ENCODE data around the gene PAOX.
A peak's percentile ranks its signal among the peaks of the same experiment; 100 is the strongest.

The PAOX gene

DNA sequence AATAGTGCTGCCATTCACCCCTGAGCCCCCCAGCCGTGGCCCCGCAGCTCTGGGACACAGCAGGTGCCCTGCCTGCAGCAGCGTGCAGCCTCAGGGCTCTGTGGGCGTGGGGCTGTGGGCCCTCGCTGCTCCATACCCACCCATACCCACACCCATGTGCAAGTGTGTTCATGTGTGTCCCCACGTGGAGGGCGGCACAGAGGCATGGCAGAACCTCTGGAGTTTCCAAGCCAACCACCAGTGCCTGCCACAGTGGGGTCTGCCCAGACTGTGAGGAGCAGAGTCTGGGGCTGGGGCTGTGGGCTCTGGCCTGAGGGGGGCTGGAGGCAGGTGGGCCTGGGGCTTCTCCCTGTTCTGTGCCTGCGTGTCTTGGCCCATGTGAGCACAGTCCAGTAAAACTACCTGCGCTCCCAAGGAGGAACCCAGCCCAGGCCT lies 29.5 kb upstream of the PAOX start:
- no peak for DNase-seq

DNA sequence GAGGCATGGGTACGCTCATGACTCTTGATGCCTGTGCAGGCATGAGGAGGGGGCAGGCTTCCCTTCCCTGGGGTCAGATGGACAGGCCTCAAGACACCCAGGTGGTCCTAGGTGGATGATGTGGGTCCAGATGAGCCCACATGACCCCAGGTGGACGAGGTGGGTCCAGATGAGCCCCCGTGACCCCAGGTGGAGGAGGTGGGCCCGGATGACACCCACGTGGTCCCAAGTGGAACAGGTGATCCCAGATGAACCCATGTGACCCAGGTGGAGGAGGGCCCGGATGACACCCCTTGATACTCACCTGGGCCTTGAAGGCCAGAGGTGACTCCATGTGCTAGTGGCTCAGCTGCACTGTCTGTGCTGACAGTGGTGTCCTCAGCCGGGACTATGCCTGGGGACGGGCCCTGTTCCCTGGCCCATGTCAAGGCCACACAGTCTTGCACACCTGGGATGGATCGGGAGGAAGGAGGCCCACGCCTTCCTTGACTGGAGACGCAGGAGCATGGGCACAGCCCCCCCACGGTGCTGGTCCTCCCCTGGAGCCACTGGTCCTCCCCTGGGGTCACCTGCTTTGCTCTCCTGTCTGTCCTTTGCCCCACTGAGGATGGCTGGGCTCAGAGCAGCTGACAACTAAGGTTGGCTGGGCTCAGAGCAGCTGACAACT lies 28.6 kb upstream of the PAOX start:
- no peak for DNase-seq

DNA sequence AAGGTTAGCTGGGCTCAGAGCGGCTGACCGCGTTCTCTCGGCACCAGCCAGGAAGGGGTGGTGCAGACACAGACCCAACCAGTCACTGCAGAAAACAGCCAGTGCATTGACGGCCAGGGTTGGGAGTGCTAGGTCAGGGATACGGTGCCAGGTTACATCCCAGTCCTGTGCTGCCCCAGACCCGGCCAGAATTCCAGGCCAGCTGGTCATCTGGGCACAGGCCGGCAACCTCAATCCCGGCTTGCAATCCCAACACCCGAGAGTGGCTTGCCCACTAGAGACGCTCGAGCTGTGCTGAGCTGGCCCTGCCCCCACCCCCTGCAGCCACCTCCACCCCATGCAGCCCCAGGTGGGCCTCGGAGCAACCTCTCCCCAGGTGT lies 28.1 kb upstream of the PAOX start:
- no peak for DNase-seq

DNA sequence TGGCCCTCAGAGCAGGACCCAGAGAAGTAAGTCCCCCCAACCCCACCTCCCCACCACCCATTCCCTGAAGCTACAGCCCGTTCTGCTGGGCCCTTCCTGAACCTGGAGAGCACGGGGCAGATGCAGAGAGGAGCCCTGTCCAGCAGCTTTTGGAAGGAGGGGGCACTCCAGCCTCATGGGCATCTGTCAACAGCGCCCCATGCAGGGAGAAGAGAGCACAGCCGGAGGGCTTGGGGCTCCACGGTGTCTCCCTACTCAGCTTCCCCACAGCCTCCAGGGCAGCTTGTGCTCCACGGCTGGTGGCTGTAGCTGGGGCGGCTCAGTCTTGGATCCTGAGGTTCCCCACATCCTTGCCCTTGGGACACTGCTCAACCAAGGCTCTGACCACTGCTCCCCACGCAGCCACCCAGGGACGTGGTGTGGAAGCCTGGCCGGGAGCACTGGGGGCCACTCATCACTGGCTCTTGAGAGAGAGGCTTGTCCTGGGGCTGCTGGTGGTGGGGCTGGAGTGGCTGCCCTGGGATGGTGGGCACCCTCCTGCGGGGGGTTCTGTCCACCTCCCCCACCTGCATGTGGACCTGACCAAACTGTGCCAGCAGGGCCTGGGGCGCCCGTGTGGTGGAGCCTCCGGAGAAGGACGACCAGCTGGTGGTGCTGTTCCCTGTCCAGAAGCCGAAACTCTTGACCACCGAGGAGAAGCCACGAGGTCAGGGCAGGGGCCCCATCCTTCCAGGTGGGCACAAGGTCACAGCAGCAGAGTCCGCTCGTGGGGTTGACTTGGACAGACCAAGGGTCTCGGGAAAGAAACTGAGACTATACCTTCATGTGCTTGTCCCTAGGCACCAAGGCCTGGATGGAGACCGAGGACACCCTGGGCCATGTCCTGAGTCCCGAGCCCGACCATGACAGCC lies 27.4 kb upstream of the PAOX start:
- DNase-seq = no peak

DNA sequence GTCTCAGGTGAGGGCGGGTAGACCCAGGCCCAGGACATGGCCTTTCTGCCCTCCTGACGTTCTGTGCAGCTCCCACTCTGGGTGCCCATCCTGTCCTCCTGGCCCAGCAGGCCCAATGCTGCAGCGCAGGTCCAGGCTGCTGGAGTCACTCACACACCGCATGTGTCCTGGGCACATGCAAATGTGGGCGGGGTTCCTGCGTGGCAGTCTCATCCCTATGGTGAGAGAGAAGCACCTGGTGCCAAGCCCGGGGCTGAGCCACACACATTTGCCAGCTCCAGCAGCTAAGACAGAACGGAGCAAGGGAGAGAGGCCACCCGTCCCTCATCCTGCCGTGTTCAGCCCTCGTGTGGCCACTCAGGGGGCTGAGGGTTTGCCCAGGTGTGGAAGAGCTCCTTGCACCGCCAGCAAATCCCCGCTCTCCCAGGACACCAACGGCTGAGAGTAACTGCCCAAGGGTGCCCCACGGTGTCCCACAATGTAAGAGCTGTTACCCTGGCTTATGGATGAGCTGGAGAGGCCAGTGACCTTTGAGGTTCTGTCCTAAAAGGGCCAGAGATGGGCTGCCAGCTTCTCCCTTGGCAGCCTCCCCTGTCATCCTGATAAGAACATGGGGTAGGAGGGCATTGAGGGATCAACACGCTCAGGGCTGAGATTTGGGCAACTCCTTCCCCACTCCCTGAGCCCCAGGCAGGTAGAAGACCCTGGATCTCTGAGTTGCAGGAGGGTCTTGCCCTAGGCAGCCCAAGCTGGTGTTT lies 25.7 kb upstream of the PAOX start:
- DNase-seq = no peak

DNA sequence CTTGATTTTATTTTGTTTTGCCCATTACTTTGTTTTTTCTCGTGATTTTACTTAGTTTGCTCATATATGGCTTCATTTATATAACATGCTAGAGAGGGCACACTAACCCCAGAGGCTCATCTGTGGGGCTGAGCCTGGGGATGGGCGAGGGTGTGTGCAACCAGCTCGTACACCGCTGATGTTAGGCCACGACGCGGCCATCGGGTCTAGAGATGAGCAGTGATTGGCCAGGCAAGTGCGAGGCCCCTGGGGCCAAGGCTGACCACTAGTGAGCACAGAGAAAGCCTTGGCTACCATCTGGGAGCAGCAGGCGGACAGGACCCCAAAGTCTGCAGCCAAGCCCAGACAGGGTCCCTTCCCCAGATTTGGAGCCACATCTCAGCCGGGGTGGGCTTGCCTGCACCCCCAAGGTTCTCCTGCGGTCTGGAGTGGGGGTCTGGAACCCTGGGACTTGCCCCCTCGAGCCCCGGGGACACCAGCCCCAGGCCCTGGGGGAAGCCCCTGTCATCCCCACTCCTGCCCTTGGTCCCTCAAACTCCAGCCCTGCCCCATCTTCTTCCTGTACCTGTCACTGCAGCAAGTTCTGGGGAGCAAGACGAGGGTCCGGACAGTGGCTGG lies 25.0 kb upstream of the PAOX start:
- DNase-seq = no peak

DNA sequence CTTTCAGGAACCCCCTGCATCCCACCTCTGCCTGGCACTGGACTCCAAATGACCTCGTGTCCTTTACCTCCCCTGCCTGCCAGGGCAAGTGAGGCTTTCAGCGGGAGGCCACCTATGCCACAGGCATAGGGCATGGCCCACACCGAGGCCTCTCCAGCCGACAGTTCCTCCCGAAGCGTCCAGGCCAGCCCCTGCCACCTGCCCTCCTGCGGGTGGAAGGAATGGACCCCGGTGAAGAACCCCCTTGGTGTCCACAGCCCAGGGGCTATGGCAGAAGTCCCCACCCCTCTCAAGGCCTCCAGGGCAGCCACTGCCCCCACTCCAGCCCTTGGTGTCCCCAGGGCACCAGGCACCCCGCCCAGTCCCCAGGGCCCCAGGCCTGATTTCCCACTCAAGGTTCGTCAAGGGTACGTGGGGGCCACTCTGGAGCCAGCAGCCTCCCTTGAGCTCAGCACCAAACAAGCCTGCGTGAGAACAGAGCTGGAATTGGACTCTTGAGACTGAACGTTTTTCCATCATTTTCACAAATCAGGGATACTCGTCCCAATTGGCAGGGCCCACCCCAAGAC lies 24.3 kb upstream of the PAOX start:
- no peak for DNase-seq

DNA sequence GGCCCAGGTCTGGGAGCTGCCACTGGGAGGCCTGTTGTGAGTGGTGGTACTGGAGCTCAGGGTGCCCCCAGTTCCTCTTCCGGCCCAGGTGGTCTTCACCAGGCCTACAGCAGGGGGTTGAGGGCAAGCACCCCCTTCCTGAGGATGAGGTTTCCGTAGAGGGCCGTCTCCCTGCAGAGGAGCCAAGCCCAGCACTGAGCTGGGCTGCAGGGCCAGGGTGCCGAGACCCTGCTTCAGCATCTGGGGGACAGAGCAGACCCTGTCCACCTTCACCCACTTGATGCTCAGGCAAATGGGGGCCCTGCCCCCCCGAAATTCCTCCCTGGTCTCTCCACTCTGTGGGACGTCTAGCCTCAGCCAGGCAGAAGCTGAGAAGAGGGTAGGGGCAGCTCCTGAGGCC lies 23.8 kb upstream of the PAOX start:
- DNase-seq = no peak

DNA sequence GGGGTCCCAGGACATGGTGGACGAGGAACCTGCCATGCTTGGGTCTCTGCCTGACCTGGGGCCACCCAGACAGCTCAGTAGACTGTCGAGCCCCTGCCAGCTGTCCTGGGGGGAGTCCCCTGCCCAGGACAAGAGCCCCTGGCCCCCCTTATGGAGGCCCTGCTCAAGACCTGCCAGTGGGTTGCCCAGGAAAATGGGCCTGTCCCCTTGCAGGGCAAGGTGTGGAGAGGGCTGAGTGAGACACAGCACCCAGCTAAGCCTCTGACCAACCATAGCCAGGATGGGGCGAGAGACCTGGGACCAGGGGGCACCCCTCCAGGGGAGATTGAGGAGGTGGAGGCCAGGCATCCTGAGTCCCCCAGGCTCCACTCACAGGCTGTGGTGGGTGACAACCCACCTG lies 23.1 kb upstream of the PAOX start:
- DNase-seq = no peak

DNA sequence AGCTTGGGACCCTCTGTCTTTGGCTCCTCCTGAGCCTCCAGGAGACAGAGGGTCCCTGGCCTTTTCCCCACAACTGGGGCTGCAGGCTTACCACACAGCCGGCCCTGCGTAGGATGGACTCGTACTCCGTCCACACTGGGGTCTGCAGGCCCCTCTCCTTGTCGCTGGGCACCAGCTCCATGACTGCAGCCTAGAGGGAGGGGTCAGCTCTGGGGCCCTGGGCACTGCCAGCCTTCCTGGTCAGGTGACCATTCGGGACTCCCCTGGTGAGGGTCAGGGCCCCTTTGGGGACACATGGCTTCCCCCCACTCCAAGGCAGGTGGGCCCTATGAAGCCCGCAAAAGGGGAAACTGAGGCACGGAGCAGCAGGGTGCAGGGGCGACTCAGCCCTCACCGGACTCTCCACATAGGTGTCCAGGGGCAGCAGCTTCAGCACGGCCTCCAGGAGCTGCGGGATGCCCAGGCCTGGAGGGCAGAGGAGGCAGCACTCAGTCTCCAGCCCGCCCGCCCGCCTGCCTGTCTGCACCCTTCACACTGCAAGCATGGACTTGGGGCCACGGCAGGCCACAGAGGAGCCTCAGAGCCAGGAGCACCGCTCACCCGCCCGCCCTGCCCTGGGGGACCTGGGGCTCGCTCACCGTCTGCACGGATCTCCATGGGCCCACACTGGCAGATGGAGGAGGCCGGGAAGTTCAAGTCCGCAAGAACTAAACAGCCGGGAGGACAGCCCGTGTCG lies 22.3 kb upstream of the PAOX start:
- no peak for DNase-seq

DNA sequence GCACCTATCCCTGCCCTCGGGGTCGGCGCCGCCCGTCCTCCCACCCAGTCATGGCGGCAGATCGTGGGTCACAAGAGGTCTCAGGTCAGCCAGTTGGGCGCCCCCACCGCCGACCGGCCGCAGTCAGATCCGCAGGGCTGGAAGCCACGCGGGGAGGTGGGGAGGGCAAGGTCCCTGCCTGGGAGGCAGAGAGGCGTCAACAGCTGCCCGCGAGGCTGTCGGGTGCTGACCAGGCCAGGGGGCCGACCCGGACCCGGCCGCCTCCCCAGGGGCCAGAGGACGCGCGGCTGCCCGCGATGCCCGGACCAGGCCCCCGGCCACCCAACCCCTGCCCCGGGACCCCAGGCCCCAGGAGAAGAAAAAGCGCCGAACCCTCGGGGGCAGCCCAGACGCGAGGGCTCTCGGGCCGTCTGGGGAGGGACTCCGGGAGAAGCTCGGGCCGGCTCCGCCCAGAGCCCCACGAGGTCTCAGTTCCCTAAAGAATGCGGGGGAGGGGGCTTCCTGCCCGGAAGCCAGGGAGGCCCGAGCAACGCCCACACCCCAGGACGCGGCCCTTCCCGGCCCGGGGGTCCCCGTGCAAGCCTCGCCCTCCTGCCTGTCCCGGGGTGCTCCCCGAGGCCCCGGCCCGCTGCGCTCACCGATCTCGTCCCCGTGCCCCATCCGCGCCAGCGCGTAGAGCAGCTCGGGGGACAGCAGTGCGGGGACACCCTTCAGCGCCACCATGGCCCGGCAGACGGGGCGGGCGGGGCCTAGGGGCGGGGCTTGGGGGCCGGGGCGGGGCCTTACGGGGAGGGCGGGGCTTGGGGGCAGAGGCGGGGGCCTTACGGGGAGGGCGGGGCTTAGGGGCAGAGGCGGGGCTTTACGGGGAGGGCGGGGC lies 21.5 kb upstream of the PAOX start, which contains the start of gene FUOM:
Gene FUOM (minus strand): TSS at position 735 of the 877 bp plus-strand sequence. CDS start 12 bp downstream, at position 723.
- peak in 7 of 56 donors; percentile 20 to 64 (median 50) for DNase-seq

DNA sequence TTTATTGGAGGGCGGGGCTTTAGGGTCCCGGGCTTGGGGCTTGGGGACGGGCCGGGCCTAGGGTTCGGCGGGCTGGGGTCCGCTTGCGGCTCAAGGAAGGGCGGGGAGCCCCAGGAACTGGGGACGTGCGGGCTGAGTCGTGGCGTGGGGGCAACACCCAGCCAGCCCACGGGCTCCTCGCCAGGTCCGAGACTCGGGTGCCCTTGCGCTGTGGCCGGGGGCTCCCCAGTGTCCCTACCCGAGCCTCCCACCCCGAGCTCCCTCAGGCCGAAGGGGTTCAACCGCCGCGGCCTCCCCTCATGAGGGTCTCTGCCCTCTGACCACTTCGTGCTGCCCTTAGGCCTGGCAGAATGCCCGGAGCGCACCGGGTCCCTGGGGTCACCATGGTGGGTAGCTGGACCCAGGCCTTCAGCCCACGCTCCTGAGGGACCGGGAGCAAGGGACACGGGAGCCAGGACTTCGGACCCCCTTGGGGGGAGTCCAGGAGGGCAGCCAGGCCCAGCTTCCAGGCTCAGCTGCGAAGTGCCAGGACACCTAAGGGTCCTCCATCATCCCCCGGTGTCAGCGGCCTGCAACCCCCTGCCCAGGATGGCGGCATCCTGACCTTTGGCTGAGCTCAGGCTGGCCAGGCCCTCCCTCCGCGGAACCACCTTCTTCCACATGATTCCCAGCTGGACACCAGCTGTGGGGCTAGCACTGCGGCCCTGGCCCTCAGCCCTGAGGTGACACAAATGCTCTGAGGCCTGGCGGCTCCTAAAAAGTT lies 20.7 kb upstream of the PAOX start:
- DNase-seq = no peak

DNA sequence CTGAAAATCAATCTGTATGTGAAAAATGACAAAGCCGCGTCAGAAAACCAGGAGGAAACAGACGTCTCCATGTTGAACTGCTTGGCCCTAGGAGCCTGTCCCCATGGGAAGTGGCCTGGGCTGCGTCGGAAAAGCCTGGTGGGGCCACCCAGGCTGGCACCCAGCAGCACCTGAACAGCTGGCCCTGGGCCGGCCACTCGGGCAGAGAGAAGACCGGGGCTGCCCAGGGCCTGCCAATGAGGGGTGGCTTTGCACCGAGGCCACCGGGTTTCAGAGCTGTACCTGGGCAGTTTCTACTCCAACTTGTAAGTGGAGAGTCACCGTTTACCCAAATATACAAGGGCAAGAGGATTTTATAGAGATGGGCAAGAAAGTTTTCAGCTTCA lies 20.1 kb upstream of the PAOX start:
- no peak for DNase-seq

DNA sequence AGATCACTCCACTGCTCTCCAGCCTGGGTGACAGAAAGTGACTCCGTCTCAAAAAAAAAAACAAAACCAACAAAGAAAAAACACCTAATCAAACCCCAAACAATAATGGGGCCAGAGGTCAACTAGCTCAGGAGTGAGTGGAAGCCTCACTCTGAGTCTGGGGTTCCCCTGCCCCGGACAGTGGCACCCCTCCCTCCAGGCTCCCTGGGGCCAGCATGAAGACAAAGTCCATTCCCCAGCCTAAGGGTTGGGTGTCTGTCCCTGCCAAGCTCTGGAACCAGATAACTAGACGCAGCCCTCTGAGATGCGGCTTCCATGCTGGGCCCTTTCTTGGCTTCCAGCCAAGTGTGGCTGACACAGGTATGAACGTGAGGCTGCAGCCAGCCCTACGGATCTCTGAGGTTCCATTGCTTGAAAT lies 19.5 kb upstream of the PAOX start:
- no peak for DNase-seq

DNA sequence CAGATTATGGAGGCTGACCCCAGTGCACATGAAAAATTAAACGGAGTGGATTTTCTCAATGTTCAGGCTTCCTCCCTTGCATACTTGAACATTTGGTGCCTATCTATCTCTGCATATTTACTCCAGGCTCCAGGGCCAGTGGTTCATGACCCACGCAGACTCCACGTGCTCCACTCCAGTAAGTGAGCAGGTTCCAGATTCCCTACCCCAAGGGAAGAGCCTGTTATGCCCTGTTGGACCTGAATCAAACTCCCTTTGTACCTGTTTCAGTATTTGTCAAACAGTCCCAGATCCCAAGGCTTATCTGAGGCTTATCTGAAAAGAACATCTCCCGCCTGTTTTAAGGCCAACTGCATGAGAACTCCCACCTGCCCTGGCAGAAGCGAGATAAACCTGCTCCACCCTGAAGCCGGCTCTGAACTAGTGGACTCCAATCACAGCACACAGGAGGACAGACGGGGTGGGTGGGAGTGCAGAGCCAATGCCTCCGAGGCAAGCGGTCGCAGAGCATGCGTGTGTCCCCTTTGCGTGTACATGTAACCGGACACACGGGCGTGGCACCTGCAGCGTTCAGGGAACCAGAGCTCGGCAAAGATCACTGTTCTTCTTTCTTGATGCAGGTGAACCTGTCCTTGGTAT lies 19.0 kb upstream of the PAOX start:
- DNase-seq = no peak

DNA sequence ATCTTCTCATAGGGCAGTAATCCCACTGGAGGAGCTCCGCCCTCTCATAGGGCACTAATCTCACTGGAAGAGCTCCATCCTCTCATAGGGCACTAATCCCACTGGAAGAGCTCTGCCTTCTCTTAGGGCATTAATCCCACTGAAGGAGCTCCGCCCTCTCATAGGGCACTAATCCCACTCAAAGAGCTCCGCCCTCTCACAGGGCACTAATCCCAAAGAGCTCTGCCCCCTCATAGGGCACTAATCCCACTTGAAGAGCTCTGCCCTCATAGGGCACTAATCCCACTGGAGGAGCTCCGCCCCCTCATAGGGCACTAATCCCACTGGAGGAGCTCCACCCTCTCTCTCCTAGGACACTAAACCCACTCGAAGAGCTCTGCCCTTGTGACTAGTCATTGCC lies 17.8 kb upstream of the PAOX start:
- no peak for DNase-seq

DNA sequence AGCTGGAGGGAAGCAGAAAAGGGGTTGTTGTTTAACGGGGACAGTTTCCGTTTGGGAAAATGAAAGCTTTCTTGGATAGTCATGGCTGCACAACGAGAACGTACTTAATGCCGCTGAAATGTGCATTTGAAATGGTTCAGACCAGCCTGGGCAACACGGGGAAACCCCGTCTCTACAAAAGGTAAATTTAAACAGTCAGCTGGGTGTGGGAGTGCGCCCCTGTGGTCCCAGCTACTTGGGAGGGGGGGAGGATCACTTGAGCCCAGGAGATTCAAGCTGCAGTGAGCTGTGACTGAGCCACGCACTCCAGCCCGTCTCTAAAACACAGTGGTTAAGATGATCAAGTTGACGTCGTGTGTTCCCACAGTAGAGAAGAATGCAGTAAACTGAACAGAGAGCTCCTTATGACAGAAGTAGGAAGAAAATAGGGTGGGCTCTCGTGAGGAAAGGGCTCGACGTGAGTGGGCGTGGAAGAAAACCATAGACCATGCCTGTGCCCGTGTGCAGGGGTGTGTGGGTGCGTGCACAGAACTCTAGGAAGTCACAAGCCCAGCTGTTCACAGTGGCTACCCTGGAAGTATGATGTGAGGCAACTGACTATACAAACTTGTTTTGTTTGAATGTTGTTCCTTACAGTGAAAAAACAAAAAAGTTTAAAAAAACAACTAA lies 17.2 kb upstream of the PAOX start:
- DNase-seq = no peak

DNA sequence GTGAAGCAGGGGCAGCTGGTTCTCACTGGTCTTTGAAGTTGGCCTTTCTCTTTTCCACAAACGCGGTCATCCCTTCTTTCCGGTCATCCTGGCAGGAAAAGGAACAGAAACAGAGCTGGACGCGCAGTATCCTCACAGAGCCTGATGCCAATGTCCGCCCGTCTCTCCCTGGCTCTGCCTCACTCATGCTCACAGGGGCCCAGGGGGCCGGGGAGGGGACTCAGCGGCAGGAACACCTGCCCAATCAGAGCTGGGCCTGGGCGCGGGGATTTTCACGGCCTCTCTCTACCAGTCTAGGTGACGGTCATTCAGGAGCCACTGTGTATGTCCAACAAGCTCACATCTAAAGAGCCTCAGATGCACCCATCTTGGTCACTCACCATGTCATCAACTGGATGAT lies 16.2 kb upstream of the PAOX start:
- DNase-seq = no peak

All from amygdala (tissue), 56 donors.